HL-60 (cell line): ENCODE results near the gene MX2.

Experiments
- GABPA ChIP-seq: IDR thresholded peaks from 2 replicates; pipeline ENCODE4 v1.6.1; 2012; ENCODE audit warnings: low read depth
- POLR2AphosphoS5 ChIP-seq: IDR thresholded peaks from 2 replicates; pipeline ENCODE4 v1.6.1; 2012; ENCODE audit warnings: low read depth
- REST ChIP-seq: IDR thresholded peaks from 2 replicates; pipeline ENCODE4 v1.6.1; 2012; ENCODE audit warnings: low read depth; ENCODE audit not compliant: insufficient replicate concordance
- SPI1 ChIP-seq: IDR thresholded peaks from 2 replicates; pipeline ENCODE4 v1.6.1; 2012; ENCODE audit warnings: low read depth, mild to moderate bottlenecking, borderline replicate concordance
- TF ChIP-seq, protein P1 (sequence below): IDR thresholded peaks from one replicate; pipeline ENCODE4 v1.5.1; 2011; ENCODE audit warnings: low read length, control low read depth, inconsistent platforms; ENCODE audit not compliant: insufficient read depth

GRCh38 chr21:41350436-41351155, 11.2 kb upstream of the MX2 start:
- TF ChIP-seq, protein P1, sequence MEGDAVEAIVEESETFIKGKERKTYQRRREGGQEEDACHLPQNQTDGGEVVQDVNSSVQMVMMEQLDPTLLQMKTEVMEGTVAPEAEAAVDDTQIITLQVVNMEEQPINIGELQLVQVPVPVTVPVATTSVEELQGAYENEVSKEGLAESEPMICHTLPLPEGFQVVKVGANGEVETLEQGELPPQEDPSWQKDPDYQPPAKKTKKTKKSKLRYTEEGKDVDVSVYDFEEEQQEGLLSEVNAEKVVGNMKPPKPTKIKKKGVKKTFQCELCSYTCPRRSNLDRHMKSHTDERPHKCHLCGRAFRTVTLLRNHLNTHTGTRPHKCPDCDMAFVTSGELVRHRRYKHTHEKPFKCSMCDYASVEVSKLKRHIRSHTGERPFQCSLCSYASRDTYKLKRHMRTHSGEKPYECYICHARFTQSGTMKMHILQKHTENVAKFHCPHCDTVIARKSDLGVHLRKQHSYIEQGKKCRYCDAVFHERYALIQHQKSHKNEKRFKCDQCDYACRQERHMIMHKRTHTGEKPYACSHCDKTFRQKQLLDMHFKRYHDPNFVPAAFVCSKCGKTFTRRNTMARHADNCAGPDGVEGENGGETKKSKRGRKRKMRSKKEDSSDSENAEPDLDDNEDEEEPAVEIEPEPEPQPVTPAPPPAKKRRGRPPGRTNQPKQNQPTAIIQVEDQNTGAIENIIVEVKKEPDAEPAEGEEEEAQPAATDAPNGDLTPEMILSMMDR = no peak
- TF ChIP-seq REST (no peak), POLR2AphosphoS5 (no peak), GABPA (no peak), SPI1 (no peak)
